NCI-H2107 (cell line): Measurements from ENCODE around the gene USP32.
"Not testable (repeated sequence)": the region's sequence is repeated elsewhere in the genome, so short reads cannot be mapped to it uniquely, and the experiment has no call there.

Experiments
- DNase-seq: peaks from one replicate; lab custom pipeline; 2025; lab: John Stamatoyannopoulos, UW

USP32 gene

GRCh38 chr17:60371818-60372510 lies 20.0 kb downstream of the USP32 start:
- DNase-seq = no peak

DNA sequence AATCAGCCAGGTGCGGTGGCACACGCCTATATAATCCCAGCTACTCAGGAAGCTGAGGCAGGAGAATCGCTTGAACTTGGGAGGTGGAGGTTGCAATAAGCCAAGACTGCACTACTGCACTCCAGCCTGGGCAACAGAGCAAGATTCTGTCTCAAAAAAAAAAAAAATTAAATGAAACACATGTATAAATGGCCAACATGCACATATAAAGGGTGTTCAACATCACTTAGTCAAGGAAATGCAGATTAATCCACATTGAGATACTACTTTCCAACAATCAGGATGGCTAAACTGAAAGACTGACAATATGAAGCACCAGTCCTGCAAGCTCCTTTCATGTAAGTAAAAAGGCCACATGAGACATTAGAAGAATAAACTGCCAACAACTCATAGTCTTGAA lies 20.5 kb downstream of the USP32 start:
- no peak for DNase-seq

GRCh38 chr17:60369727-60370126 lies 22.2 kb downstream of the USP32 start:
- no peak for DNase-seq

DNA sequence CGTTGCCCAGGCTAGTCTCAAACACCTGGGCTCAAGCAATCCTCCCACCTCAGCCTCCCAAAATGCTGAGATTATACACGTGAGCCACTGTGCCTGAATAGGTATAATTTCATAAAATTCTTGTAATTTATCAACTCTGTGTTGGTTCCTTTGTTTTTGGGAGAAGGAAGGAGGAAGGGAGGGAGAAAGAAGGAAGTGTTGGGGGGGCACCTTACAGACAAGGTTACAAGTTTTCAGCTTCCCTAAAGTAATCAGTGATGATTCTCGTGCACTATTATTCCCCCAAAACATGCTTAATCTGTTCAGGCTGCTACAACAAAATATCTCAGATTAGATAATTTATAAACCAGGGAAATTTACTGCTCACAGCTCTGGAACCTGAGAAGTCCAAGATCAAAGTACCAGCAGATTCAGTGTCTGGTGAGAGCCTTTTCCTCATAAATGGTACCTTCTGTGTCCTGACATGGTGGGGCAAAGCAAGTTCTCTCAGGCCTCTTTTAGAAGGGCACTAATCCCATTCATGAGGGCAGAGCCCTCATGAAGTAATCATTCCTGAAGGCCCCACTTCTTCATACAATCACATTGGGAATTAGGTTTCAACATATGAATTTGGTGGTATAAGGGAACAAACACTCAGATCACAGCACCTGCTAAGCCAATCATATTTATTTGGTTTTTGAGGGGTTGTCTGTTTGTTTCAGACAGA lies 28.1 kb downstream of the USP32 start:
- DNase-seq = no peak

- DNase-seq = no peak
Measured at GRCh38 chr17:60362329-60362728, 29.6 kb downstream of the USP32 start.

GRCh38 chr17:60361889-60362288 lies 30.0 kb downstream of the USP32 start:
- no peak for DNase-seq

DNA sequence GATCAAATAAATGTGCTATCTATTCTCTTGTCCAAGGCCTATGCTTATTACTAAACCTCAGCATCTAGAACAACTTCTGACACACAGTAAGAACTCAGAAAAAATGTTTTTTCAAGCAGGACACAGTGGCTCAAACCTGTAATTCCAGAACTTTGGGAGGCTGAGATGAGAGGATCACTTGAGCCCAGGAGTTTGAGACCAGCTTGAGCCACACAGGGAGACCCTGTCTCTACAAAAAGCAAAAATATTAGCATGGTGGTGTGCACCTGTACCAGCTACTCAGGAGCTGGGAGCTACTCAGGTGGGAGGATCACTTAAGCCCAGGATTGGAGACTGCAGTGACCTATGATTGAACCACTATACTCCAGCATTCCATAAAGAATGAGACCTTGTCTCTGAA lies 32.5 kb downstream of the USP32 start:
- DNase-seq = no peak

DNA sequence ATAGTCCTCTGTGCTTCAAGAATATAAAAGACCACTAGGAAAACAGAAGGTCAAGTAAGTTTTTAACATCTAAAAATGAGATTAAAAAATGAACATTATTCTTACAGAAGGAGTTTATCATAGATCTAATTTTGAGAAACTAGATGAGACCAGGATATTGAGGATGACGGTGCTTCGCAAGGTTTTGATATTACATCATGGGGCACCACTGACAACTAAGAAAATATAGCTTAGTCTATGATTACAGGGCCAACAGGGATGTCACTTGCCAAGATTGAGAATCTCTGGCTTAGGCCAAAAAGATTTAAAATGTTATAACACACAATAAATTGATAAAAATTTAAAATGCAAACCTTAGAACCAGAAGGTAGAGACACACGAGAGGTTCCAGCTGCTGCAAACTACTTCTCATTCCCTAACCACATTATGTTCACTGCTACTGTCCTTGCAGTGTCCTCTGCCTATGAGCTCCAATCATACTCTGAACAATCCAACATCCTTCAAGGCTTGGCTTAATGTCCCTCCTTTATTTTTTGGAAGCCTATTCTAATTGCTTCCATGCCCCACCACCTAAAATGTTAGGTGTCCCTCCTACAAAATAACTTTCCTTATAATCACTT lies 33.2 kb downstream of the USP32 start:
- DNase-seq = no peak

DNA sequence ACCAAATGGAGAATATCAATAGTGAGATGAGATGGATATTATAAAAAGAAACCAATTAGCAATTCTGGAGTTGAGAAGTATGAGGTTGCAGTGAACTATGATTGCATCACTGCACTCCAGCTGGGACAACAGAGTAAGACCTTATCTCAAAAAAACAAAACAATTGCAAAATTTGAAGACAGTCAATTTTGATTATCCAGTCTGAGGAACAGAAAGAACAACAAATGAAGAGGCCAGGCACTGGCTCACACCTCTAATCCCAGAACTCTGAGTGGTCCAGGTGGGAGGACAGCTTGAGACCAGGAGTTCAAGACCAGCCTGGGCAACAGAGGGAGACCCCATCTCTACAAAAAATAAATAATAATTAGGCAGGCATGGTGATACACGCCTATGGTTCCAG lies 35.0 kb downstream of the USP32 start:
- no peak for DNase-seq

- DNase-seq = no peak
Measured at GRCh38 chr17:60355663-60356594, 36.0 kb downstream of the USP32 start.

- DNase-seq = no peak
Measured at GRCh38 chr17:60354223-60354622, 37.7 kb downstream of the USP32 start.

DNA sequence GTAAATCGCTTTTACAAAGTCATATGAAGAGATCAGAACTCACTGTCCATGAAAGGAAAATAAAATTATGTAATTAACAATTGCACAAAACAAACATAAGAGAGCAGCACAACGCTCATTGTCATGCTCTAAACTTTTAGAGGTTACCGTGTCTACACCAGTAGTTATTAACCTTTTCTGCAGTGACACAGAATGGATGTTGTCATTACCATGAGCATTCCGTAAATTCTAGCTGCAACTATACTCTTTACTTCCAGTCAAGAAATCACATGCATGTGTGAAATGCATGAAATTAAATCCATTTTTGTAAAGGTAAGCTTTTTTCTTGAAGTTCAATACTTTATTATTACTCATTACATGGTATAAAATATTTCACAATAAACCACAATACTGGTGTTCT lies 38.2 kb downstream of the USP32 start:
- no peak for DNase-seq

- DNase-seq = no peak
Measured at GRCh38 chr17:60352569-60352968, 39.4 kb downstream of the USP32 start.

DNA sequence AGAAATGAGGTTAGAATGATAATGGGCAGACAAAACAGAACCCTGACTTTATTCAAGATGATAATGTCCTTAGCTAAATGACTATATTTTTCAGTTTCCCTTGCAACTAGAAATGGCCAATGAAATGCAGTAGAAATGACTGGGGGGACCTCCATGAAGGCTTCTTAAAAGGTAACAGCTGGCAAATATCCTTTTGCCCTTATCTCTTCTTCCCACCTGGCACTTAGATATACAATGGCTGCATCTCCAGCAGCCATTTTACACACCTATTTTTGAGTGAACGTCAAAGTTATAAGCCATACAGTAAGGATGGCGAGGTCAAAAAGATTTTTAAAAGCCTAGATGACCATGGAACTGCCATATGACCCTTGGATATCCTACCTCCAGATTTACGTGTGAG lies 39.9 kb downstream of the USP32 start:
- no peak for DNase-seq

GRCh38 chr17:60351012-60351695 lies 40.8 kb downstream of the USP32 start:
- no peak for DNase-seq

DNA sequence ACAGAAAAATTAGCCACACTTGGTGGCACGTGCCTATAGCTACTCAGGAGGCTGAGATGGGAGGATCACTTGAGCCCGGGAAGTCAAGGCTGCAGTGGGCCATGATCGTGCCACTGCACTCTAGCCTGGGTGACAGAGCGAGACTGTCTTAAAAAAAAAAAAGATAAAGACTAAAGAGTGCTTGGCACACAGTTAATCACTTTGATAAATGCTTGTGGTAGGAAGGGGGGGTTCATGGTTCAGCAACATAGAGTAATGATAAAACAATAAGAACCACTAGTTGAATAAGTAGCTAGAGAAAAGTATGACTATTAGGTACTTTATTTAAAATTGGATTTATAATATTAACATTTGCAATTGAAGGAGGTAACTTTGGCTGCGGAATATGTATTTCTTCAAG lies 43.3 kb downstream of the USP32 start:
- DNase-seq = no peak

DNA sequence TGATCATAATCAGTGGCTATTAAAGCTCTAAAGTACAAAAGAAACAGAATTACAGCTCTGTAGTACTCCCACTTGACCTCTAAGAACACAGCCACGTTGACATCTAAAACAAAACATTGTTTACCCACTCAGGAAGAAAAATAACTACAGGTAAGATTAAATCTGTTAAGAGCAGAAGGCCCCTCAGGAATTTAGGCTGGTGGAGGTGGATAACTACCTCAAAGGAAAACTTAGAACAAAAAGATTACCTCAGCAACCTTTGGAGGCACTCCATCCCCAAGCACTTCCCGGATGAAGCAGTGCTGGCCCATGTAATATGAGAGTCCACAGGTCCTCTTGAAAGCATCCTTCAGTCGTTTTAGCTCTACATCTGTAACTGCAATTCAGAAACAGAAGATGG lies 46.7 kb downstream of the USP32 start:
- DNase-seq = no peak

DNA sequence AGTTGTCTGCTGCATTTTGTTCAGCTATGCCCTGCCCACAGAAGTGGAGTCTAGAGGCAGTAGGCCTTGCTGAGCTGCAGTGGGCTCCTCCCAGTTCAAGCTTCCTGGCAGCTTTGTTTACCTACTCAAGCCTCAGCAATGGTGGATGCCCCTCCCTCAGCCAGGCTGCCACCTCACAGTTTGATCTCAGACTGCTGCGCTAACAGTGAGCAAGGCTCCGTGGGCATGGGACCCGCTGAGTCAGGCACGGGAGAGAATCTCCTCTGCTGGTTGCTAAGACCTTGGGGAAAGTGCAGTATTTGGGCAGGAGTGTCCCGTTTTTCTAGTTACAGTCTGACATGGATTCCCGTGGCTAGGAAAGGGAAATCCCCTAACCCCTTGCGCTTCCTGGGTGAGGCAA lies 49.4 kb downstream of the USP32 start:
- not testable (repeated sequence) for DNase-seq

GRCh38 chr17:60335289-60335688 lies 56.6 kb downstream of the USP32 start:
- no peak for DNase-seq

- peak; percentile 14 for DNase-seq
Measured at GRCh38 chr17:60333628-60334031, 58.3 kb downstream of the USP32 start.

GRCh38 chr17:60333072-60333471 lies 58.9 kb downstream of the USP32 start:
- not testable (repeated sequence) for DNase-seq

DNA sequence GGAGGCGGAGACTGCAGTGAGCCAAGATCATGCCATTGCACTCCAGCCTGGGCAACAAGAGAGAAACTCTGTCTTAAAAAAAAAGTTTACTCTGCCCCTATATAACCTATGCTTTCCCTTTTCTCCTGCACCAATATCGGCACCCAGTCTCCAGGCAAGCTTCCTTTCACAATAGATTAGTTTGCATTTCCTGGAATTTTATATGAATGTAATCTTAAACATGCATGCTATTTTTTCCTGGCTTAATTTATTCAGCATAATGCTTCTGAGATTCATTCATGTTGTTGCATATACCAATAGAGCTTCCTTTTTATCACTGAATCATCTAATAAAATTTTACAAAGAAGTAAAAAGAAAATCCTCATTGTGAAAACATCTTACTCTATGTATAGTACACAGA lies 59.4 kb downstream of the USP32 start:
- DNase-seq = no peak
